ENCODE results near the gene WWOX. TPM values are rescaled to one million over a fixed set of nuclear protein-coding genes. Genes with fewer than 3 reads are reported as not detected.

WWOX gene
- total RNA-seq, 2 donors from 2014 or later: 23.0 to 31.7 TPM

DNA sequence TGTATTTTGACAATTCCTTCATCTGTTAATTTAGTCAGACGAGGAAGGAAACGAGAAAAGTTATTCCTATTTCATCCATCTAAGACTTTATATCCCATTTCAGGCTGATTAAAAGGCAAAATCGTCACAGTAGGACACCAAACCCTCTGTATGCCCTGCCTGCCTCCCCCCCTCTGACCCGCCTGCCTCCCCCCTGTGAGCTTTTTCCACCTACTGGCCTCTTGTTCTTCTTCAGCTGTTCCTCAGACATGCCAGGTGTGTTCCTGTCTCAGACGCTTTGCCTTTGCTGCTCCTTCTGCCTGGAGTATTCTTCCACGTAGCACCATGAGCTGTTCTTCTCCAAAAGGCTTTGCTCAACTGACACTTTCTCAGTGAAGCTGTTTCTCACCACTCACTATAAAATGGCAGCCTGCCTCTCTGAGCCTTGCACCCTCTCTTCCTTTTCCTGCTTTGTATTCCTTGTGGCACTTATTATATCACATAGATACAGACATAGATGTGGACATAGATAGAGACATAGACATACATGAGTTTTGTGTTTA, 777.7 kb downstream of the WWOX start:
- peaks cover 0 to 2% of the 10 kb centered on the region in 2 donors for H3K27me3 Mint-ChIP-seq
- no peak overlapping the region for H3K27ac Mint-ChIP-seq
- H3K36me3 Mint-ChIP-seq: no peaks in the 10 kb centered on the region
- H3K4me1 Mint-ChIP-seq (ENCODE audit: low read depth in 2 of 2): no peaks in the 10 kb centered on the region
- no peaks in the 10 kb centered on the region for H3K9me3 Mint-ChIP-seq
- ATAC-seq: no peak
- no peak for DNase-seq (ENCODE audit: low spot score)
- H3K4me3 Mint-ChIP-seq: no peak overlapping the region

DNA sequence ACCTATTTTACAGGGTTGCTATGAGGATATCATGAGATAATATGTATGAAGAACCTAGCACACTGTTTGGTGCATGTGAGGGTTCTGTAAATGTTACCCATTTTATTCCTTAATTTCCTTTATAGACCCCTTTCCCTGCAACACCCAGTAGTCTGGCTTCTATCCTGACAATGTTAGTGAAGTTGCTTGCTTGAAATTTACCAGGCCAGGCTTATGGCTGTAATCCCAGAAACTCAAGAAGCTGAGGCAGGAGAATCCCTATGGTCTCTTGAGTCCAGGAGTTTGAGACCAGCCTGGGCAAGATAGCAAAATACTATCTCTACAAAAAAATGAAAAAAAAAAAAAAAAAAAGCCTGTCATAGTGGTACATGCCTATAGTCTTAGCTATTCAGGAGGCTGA, 779.1 kb downstream of the WWOX start:
- peaks cover 0 to 5% of the 10 kb centered on the region in 2 donors for H3K27me3 Mint-ChIP-seq
- H3K4me3 Mint-ChIP-seq: no peak overlapping the region
- H3K36me3 Mint-ChIP-seq: no peaks in the 10 kb centered on the region
- ATAC-seq (no peak), DNase-seq (ENCODE audit: low spot score) (no peak)
- no peak overlapping the region for H3K27ac Mint-ChIP-seq
- no peaks in the 10 kb centered on the region for H3K4me1 Mint-ChIP-seq (ENCODE audit: low read depth in 2 of 2)
- no peaks in the 10 kb centered on the region for H3K9me3 Mint-ChIP-seq

DNA sequence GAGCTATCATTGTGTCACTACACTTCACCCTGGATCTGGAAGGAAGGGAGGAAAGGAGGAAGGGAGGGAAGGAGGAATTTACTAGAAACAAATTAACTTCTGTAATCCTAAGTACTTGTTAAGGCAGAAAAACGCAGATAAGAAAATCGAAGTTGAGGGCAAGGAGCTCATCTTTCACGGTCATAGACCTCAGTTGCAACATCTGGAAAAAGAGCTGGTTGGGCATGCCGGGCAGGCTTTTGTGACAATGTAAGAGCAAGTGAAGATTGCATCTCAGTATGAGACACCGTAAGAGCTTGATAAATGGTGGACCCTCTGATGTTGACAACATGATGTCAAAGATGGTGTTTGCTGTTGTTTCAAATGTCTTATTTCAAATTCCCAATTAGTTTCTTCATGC, 779.6 kb downstream of the WWOX start:
- H3K36me3 Mint-ChIP-seq: no peaks in the 10 kb centered on the region
- no peaks in the 10 kb centered on the region for H3K9me3 Mint-ChIP-seq
- ATAC-seq (no peak), DNase-seq (ENCODE audit: low spot score) (no peak)
- H3K27me3 Mint-ChIP-seq: peaks cover 0 to 5% of the 10 kb centered on the region in 2 donors
- H3K4me1 Mint-ChIP-seq (ENCODE audit: low read depth in 2 of 2): no peaks in the 10 kb centered on the region
- H3K4me3 Mint-ChIP-seq: no peak overlapping the region
- H3K27ac Mint-ChIP-seq: no peak overlapping the region

DNA sequence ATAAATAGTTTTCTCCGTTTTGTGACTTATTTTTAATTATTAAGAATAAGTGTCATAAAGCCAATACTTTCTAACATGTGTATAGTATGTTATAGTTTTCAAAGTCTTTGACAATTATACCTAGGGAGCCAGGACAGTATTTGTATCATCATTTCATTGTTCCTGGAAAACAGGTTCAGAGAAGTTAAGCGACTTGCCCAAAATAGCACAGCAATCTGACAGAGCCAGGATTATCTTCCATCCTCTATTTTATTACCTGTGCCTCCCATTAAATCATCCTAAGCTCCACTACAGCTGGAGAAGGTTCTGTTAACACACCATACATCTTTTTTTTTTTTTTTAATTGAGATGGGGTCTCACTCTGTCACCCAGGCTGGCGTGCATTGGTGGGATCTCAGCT, 782.7 kb downstream of the WWOX start:
- peaks cover 0 to 8% of the 10 kb centered on the region in 2 donors for H3K27me3 Mint-ChIP-seq
- DNase-seq (ENCODE audit: low spot score) (no peak), ATAC-seq (no peak)
- H3K36me3 Mint-ChIP-seq: no peaks in the 10 kb centered on the region
- H3K9me3 Mint-ChIP-seq: no peaks in the 10 kb centered on the region
- H3K4me1 Mint-ChIP-seq (ENCODE audit: low read depth in 2 of 2): no peaks in the 10 kb centered on the region
- H3K27ac Mint-ChIP-seq: no peak overlapping the region
- no peak overlapping the region for H3K4me3 Mint-ChIP-seq

DNA sequence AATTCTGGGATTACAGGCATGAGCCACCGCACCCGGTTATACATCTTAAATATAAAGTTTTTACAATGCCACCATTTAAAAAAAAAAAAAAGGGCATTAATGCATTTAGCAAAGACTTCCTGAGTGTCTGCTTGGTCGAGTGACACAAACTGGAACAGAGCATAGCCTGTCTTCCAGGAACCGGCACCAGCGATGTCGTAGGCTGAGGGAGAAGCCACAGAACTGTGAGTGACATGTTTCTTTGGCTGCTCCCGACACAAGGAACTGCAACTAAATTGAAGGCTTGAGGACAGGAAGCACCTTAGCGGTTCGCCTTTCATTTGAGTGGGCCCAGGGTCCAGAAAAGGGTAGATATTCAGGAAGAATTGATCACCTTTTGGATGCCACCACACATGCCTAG, 783.3 kb downstream of the WWOX start:
- ATAC-seq (peak in 1 of 2 donors; percentile 20), DNase-seq (ENCODE audit: low spot score) (no peak)
- H3K4me3 Mint-ChIP-seq: no peak overlapping the region

DNA sequence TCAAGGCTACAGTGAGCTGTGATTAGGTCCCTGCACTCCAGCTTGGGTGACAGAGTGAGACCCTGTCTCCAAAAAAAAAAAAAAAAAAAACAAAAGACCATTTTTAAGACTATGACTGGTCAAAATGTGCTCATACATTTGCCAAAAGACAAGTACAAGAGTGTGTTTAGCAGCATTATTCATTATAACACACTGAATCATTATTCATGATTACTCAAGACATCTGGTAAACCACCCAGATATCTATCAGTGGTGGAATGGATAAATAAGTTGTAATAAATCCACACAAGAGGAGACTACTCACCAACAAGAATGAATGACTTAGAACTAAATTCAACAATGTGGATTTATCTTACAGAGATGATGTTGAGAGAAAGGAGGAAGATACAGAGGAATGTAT, 784.8 kb downstream of the WWOX start:
- H3K9me3 Mint-ChIP-seq: no peaks in the 10 kb centered on the region
- DNase-seq (ENCODE audit: low spot score): no peak
- no peak overlapping the region for H3K27ac Mint-ChIP-seq
- no peaks in the 10 kb centered on the region for H3K36me3 Mint-ChIP-seq
- H3K27me3 Mint-ChIP-seq: peaks cover 0 to 9% of the 10 kb centered on the region in 2 donors
- no peaks in the 10 kb centered on the region for H3K4me1 Mint-ChIP-seq (ENCODE audit: low read depth in 2 of 2)
- ATAC-seq: no peak
- no peak overlapping the region for H3K4me3 Mint-ChIP-seq

More for the DNA sequence above, 783.3 kb downstream of the WWOX start:
- Mint-ChIP-seq H3K27ac (no peak overlapping the region), H3K4me1 (ENCODE audit: low read depth in 2 of 2) (no peaks in the 10 kb centered on the region), H3K27me3 (peaks cover 0 to 5% of the 10 kb centered on the region in 2 donors), H3K36me3 (no peaks in the 10 kb centered on the region), H3K9me3 (no peaks in the 10 kb centered on the region)

DNA sequence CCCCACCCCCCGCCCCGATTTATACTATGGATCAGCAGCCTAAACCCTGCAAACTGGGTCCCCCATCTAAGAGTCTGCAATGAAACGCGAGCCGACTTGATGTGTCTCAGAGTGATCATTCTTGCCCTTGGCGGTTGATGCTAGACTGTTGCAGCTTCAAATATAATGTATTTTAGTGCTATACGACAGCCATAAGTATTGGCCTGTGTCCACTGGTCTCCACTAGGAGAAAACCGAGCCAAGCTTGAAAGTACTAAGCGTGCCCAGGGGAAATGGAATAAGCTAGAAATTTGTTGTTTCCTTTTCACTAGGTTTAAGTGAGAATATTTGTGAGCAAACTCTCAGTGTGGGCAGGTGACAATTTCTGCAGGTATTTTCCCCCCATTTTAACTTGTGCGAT, 789.9 kb downstream of the WWOX start:
- Mint-ChIP-seq H3K4me3 (no peak overlapping the region), H3K9me3 (no peaks in the 10 kb centered on the region), H3K27ac (no peak overlapping the region), H3K27me3 (peaks cover 0 to 9% of the 10 kb centered on the region in 2 donors), H3K4me1 (ENCODE audit: low read depth in 2 of 2) (peaks cover 9 to 10% of the 10 kb centered on the region in 2 donors), H3K36me3 (no peaks in the 10 kb centered on the region)
- ATAC-seq (no peak), DNase-seq (ENCODE audit: low spot score) (no peak)

DNA sequence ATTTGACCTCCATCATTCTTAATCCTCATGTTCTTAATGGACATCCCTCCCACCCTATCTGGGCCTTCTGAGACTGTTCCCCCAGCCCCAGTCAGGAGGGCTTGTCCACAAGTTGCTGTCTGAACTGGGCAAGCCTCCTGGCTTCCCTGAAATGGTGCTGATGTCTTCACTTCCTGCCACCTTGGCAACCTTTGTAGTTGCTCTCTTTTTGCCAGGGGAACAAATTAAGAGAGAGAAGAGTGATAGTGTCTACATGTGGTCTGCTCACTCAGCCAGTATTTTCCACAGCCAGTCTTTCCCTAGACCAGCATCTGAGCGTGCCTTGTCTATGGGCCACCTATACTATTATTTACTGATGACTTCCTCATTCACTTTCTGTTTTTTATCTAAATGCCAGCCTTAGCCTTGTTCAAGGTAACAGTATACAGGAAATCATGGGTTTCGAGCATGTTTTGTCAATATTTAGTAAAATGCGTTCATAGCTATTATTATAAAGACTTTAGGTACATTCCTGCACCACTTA, 791.0 kb downstream of the WWOX start:
- DNase-seq (ENCODE audit: low spot score) (no peak), ATAC-seq (no peak)
- Mint-ChIP-seq H3K36me3 (peaks cover 3% of the 10 kb centered on the region), H3K9me3 (no peaks in the 10 kb centered on the region), H3K4me1 (ENCODE audit: low read depth in 2 of 2) (peaks cover 9 to 13% of the 10 kb centered on the region in 2 donors), H3K27ac (peak overlapping the region in 1 of 2 donors; percentile 19), H3K27me3 (peaks cover 0 to 8% of the 10 kb centered on the region in 2 donors), H3K4me3 (no peak overlapping the region)

DNA sequence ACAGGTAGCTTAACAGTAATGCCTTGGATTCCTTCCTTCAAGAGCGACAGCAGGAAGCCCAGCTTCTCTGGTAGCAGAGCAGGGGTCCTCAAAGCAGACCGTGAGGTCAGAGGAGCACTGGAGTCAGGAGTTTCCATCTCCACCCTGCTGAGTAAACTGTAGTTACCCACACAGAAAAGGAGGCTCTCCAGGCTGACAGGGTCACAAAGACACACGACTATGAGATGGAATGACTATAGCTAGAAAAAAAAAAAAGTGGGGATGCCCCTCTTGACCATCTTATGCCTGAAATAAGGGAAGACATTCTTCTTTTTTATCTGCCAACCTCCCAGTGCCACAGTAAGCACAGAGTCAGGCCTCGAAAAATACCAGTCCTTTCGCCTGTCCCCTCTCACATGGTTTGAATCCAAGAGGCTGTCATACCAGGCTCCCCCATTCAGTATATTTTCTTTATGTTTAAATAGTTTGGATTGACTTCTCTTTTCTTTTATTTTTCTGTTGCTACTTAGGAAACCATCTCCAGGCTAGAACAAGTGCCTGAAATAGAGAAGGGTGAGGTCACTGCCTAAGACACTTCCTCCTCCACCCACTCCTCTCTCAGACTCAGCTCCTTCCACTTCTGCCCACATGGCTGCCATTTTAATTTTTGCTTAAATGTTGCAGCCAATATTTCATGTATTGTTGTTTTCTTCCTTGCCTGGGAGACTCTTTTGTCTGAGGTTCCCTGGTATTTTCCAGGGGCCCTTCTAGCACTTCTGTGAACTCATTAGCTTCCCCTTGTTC, 793.7 kb downstream of the WWOX start:
- H3K9me3 Mint-ChIP-seq: no peaks in the 10 kb centered on the region
- ATAC-seq (no peak), DNase-seq (ENCODE audit: low spot score) (no peak)
- peaks cover 9 to 28% of the 10 kb centered on the region in 2 donors for H3K4me1 Mint-ChIP-seq (ENCODE audit: low read depth in 2 of 2)
- H3K27me3 Mint-ChIP-seq: peaks cover 0 to 10% of the 10 kb centered on the region in 2 donors
- H3K27ac Mint-ChIP-seq: peak overlapping the region; percentile 2 to 19
- peaks cover 5% of the 10 kb centered on the region for H3K36me3 Mint-ChIP-seq
- no peak overlapping the region for H3K4me3 Mint-ChIP-seq

DNA sequence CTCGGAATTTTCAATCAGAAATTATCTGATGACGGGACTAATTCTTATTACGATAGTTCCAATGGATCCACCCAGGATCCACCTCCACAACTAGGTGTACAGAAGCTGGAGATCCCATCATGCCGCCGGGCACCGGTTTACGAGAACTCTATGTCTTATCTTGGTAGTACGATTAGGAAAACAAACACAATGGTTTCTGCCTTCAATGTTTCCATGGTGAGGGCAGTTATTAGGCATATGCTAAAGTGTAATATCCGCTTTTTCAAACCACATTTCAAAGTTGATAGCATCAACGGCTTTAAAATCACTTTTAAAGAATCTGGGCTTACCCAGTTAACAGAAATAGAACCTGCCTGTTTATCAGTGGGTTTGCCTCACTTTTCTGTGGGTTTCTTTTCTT, 795.4 kb downstream of the WWOX start:
- no peak for DNase-seq (ENCODE audit: low spot score)
- Mint-ChIP-seq H3K27ac (peak overlapping the region; percentile 59 to 91), H3K4me3 (peak overlapping the region; percentile 55), H3K27me3 (peaks cover 0 to 7% of the 10 kb centered on the region in 2 donors), H3K4me1 (ENCODE audit: low read depth in 2 of 2) (peaks cover 9 to 30% of the 10 kb centered on the region in 2 donors), H3K9me3 (no peaks in the 10 kb centered on the region), H3K36me3 (peaks cover 5% of the 10 kb centered on the region)
- ATAC-seq: no peak

DNA sequence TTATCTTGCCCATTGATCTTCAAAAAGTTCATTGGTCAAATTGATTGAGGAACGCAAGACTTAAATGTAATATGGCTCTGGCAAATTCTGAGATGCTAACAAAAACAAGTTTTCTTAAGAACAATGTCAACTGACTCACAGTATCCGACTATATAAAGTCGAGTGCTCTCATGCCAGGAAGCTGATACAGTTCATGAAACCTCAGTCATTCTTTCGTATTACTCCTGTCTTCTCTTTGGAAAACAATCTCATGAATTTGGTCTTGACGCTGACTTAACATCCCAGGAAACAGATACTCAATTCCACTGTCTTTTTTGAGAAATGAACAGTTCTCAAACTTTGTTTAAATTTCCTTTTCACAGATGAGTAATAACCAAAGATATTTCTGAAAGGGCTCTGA, 796.2 kb downstream of the WWOX start:
- Mint-ChIP-seq H3K4me1 (ENCODE audit: low read depth in 2 of 2) (peaks cover 4 to 29% of the 10 kb centered on the region in 2 donors), H3K27ac (peak overlapping the region; percentile 59 to 91), H3K36me3 (peaks cover 5% of the 10 kb centered on the region), H3K27me3 (peaks cover 0 to 2% of the 10 kb centered on the region in 2 donors), H3K9me3 (no peaks in the 10 kb centered on the region), H3K4me3 (peak overlapping the region; percentile 55)
- DNase-seq (ENCODE audit: low spot score) (no peak), ATAC-seq (peak in 1 of 2 donors; percentile 35)

DNA sequence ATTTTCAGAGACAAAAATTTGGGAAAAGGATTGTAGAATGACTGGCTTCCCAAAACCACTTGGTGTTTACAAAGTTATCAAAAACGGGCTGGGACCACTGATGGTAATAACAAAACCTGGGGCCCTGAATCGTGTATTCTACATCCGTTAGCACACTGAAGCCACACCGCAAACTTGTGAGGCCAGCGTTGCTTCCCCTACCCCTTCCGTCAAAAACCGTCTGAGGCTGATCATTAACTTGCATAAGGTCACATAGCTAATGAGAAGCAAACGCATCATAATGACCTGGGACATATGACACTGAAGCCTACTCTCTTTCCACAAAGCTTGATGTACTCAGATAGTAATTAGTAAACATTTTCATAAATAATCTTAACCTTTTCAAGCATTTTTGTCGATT, 796.8 kb downstream of the WWOX start:
- DNase-seq (ENCODE audit: low spot score) (no peak), ATAC-seq (peak in 1 of 2 donors; percentile 56)
- H3K4me3 Mint-ChIP-seq: peak overlapping the region; percentile 18
- peak overlapping the region; percentile 59 to 91 for H3K27ac Mint-ChIP-seq
- no peaks in the 10 kb centered on the region for H3K9me3 Mint-ChIP-seq
- peaks cover 0 to 2% of the 10 kb centered on the region in 2 donors for H3K27me3 Mint-ChIP-seq
- H3K4me1 Mint-ChIP-seq (ENCODE audit: low read depth in 2 of 2): peaks cover 4 to 30% of the 10 kb centered on the region in 2 donors
- H3K36me3 Mint-ChIP-seq: peaks cover 5% of the 10 kb centered on the region

DNA sequence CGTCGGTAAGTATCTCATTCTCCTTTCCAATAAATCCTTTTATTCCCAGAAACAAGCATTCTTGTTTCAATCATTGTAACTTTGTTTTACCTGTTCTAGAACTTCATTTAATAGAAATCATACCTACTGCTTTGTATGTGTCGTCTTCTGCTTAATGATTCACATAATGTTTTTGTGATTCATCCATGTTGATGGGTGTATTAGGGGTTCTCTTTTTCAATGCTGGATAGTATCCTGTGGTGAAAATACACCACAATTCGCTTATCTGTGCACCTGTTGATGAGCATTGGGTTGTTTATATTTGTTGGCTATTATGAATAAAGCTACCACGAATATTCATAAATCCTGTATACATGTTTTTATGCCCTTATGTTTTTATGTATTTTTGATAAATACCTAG, 797.8 kb downstream of the WWOX start:
- peak overlapping the region; percentile 51 for H3K4me3 Mint-ChIP-seq
- H3K27ac Mint-ChIP-seq: peak overlapping the region in 1 of 2 donors; percentile 91
- no peak for ATAC-seq
- H3K4me1 Mint-ChIP-seq (ENCODE audit: low read depth in 2 of 2): peaks cover 4 to 34% of the 10 kb centered on the region in 2 donors
- peaks cover 0 to 2% of the 10 kb centered on the region in 2 donors for H3K27me3 Mint-ChIP-seq
- no peaks in the 10 kb centered on the region for H3K9me3 Mint-ChIP-seq
- DNase-seq (ENCODE audit: low spot score): no peak
- peaks cover 5% of the 10 kb centered on the region for H3K36me3 Mint-ChIP-seq
